Measurements from ENCODE around the gene SUDS3.

Gene SUDS3

GRCh38 chr12:118358008-118358359 is 18.4 kb upstream of the SUDS3 start:
- TF ChIP-seq, protein P1, sequence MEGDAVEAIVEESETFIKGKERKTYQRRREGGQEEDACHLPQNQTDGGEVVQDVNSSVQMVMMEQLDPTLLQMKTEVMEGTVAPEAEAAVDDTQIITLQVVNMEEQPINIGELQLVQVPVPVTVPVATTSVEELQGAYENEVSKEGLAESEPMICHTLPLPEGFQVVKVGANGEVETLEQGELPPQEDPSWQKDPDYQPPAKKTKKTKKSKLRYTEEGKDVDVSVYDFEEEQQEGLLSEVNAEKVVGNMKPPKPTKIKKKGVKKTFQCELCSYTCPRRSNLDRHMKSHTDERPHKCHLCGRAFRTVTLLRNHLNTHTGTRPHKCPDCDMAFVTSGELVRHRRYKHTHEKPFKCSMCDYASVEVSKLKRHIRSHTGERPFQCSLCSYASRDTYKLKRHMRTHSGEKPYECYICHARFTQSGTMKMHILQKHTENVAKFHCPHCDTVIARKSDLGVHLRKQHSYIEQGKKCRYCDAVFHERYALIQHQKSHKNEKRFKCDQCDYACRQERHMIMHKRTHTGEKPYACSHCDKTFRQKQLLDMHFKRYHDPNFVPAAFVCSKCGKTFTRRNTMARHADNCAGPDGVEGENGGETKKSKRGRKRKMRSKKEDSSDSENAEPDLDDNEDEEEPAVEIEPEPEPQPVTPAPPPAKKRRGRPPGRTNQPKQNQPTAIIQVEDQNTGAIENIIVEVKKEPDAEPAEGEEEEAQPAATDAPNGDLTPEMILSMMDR (IDR thresholded peaks at IDR 0.05; ENCODE audit: insufficient read depth, low read length, poor library complexity, severe bottlenecking): no peak
- DNase-seq (ENCODE audit: extremely low read depth, insufficient read length): no peak
- Histone ChIP-seq H3K36me3 (ENCODE audit: control insufficient read depth, insufficient read depth, low read length) (no peaks in the 10 kb centered on the region), H3K27me3 (replicated peaks; ENCODE audit: control insufficient read depth, insufficient read depth, low read length) (no peaks in the 10 kb centered on the region), H3K4me3 (replicated peaks; ENCODE audit: low read depth, low read length) (peak overlapping the region; percentile 72)

- Histone ChIP-seq H3K4me3 (replicated peaks; ENCODE audit: low read depth, low read length) (peak overlapping the region; percentile 72), H3K36me3 (ENCODE audit: control insufficient read depth, insufficient read depth, low read length) (no peaks in the 10 kb centered on the region), H3K27me3 (replicated peaks; ENCODE audit: control insufficient read depth, insufficient read depth, low read length) (no peaks in the 10 kb centered on the region)
- TF ChIP-seq, protein P1 (IDR thresholded peaks at IDR 0.05; ENCODE audit: insufficient read depth, low read length, poor library complexity, severe bottlenecking): no peak
- no peak for DNase-seq (ENCODE audit: extremely low read depth, insufficient read length)
These were observed 17.5 kb upstream of the SUDS3 start for GRCh38 chr12:118358612-118359540.

DNA sequence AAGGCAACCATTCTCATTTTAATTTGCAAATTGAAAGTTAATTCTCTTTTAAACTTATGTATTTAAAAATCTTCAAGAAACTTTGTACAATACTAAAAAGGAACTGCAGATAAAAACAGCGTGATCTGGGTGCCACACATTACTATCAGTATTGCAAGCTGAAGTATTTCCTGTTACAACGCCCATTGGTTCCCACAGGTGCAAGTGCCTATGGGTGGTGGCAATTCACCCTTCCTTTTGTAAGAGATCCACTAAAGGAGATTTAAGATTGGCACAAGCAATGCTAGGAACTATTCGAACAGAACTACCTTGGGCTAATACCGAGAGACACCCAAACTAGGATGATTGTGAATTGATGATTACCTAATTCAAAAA is 16.8 kb upstream of the SUDS3 start:
- Histone ChIP-seq H3K4me3 (replicated peaks; ENCODE audit: low read depth, low read length) (peak overlapping the region; percentile 72), H3K36me3 (ENCODE audit: control insufficient read depth, insufficient read depth, low read length) (no peaks in the 10 kb centered on the region), H3K27me3 (replicated peaks; ENCODE audit: control insufficient read depth, insufficient read depth, low read length) (no peaks in the 10 kb centered on the region)
- TF ChIP-seq, protein P1 (IDR thresholded peaks at IDR 0.05; ENCODE audit: insufficient read depth, low read length, poor library complexity, severe bottlenecking): no peak
- DNase-seq (ENCODE audit: extremely low read depth, insufficient read length): no peak

DNA sequence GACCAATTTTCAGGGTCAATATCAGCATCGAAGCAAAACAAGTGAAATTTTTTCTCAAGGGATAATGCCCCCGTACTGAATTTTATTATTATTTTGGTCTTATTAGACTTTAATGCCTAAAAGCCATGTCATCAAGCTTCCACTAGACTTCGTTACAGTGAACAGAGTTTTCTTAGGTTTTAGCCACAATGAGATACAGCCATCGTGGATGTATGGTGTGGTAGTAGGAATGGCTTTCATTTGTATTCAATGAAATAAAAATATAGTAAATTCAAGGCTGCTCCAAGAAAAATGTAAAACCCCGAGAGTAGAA is 15.3 kb upstream of the SUDS3 start:
- TF ChIP-seq, protein P1 (IDR thresholded peaks at IDR 0.05; ENCODE audit: insufficient read depth, low read length, poor library complexity, severe bottlenecking): no peak

DNA sequence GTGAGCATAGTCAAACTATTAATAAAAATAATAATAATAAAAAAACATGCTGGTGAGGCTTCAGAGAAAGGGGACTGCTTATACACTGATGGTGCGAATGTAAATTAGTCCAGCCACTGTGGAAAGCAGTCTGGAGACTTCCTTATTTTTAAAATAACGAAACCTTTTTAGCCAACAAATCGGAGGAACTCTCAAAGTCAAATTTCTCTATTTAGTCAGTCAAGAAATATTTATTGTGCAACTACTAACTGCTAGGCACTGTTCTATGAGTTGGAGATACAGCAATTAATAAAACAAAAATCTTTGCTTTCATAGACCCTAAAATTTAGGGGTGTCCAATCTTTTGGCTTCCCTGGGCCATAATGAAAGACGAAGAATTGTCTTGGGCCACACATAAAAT is 14.5 kb upstream of the SUDS3 start:
- no peaks in the 10 kb centered on the region for H3K27me3 ChIP-seq (replicated peaks; ENCODE audit: control insufficient read depth, insufficient read depth, low read length)
- TF ChIP-seq, protein P1 (IDR thresholded peaks at IDR 0.05; ENCODE audit: insufficient read depth, low read length, poor library complexity, severe bottlenecking): no peak
- no peak for DNase-seq (ENCODE audit: extremely low read depth, insufficient read length)
- H3K4me3 ChIP-seq (replicated peaks; ENCODE audit: low read depth, low read length): no peak overlapping the region
- H3K36me3 ChIP-seq (ENCODE audit: control insufficient read depth, insufficient read depth, low read length): no peaks in the 10 kb centered on the region

More for the DNA sequence above, 15.3 kb upstream of the SUDS3 start:
- no peak for DNase-seq (ENCODE audit: extremely low read depth, insufficient read length)
- Histone ChIP-seq H3K36me3 (ENCODE audit: control insufficient read depth, insufficient read depth, low read length) (no peaks in the 10 kb centered on the region), H3K27me3 (replicated peaks; ENCODE audit: control insufficient read depth, insufficient read depth, low read length) (no peaks in the 10 kb centered on the region), H3K4me3 (replicated peaks; ENCODE audit: low read depth, low read length) (no peak overlapping the region)
